T-helper 22 cell (primary cell): ENCODE measurements around the gene HDAC9.
"Not testable (repeated sequence)": the region's sequence is repeated elsewhere in the genome, so short reads cannot be mapped to it uniquely, and the experiment has no call there.

Source experiments
- DNase-seq: peaks from one replicate; pipeline ENCODE4 v3.0.0-alpha.2; 2020; ENCODE audit warnings: low read depth

HDAC9 gene

GRCh38 chr7:18900803-18901202, 405.3 kb downstream of the HDAC9 start:
- DNase-seq: no peak

GRCh38 chr7:18901351-18901750, 405.8 kb downstream of the HDAC9 start:
- DNase-seq: no peak

- no peak for DNase-seq
These were observed 406.5 kb downstream of the HDAC9 start for GRCh38 chr7:18901982-18902421.

GRCh38 chr7:18902892-18903291, 407.3 kb downstream of the HDAC9 start:
- no peak for DNase-seq

GRCh38 chr7:18903695-18904094, 408.1 kb downstream of the HDAC9 start:
- DNase-seq: no peak

- no peak for DNase-seq
These were observed 409.9 kb downstream of the HDAC9 start for GRCh38 chr7:18905316-18905943.

- DNase-seq: no peak
These were observed 411.4 kb downstream of the HDAC9 start for GRCh38 chr7:18906901-18907300.

GRCh38 chr7:18913106-18913505, 417.6 kb downstream of the HDAC9 start:
- DNase-seq: no peak

- DNase-seq: no peak
These were observed 421.3 kb downstream of the HDAC9 start for GRCh38 chr7:18916826-18917225.

GRCh38 chr7:18927134-18927533, 431.6 kb downstream of the HDAC9 start:
- DNase-seq: no peak

- DNase-seq: no peak
These were observed 440.7 kb downstream of the HDAC9 start for GRCh38 chr7:18936265-18936664.

GRCh38 chr7:18939771-18940592, 444.4 kb downstream of the HDAC9 start:
- DNase-seq: no peak

GRCh38 chr7:18940593-18941134, 445.1 kb downstream of the HDAC9 start:
- no peak for DNase-seq

- no peak for DNase-seq
These were observed 445.7 kb downstream of the HDAC9 start for GRCh38 chr7:18941207-18941606.

- DNase-seq: no peak
These were observed 453.0 kb downstream of the HDAC9 start for GRCh38 chr7:18948521-18948920.

GRCh38 chr7:18952846-18953245, 457.3 kb downstream of the HDAC9 start:
- no peak for DNase-seq

- no peak for DNase-seq
These were observed 463.1 kb downstream of the HDAC9 start for GRCh38 chr7:18958627-18959026.

- DNase-seq: no peak
These were observed 465.2 kb downstream of the HDAC9 start for GRCh38 chr7:18960725-18961124.

GRCh38 chr7:18962031-18962430, 466.5 kb downstream of the HDAC9 start:
- no peak for DNase-seq

GRCh38 chr7:18965657-18966056, 470.1 kb downstream of the HDAC9 start:
- DNase-seq: no peak

- not testable (repeated sequence) for DNase-seq
These were observed 472.2 kb downstream of the HDAC9 start for GRCh38 chr7:18967755-18968154.

- DNase-seq: no peak
These were observed 476.3 kb downstream of the HDAC9 start for GRCh38 chr7:18971839-18972238.

- no peak for DNase-seq
These were observed 479.3 kb downstream of the HDAC9 start for GRCh38 chr7:18974803-18975202.
